ENCODE measurements around the gene DIRAS3.
"Not testable (repeated sequence)": the region's sequence is repeated elsewhere in the genome, so short reads cannot be mapped to it uniquely, and the experiment has no call there.

The DIRAS3 gene

DNA sequence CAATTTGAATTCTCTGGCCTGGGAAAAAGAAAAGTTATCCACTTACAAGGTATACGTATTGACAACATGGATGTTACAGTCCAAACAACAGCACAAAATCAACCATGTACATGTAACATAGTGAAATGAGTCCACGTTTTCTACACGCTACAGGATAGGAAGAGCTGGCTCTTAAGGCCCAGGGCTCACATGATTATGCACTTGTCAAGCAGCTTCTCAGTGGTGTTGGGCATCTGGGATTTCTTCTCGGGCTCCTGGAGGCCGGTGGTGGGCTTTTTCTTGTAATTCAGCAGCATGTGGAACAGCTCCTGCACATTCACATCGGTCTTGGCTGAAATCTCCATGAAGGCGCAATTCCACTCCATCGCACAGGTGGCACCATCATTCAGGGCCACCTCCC, 4.0 kb downstream of the DIRAS3 start:
- H3K9me3 Mint-ChIP-seq (ENCODE audit: low read depth), result no peaks in the 10 kb centered on the region
- no peak overlapping the region for H3K4me3 Mint-ChIP-seq
- no peaks in the 10 kb centered on the region for H3K36me3 Mint-ChIP-seq
- H3K27me3 Mint-ChIP-seq, result peaks cover 17% of the 10 kb centered on the region
- H3K4me1 Mint-ChIP-seq (ENCODE audit: low read depth), result peaks cover 4% of the 10 kb centered on the region
- H3K27ac Mint-ChIP-seq, result no peak overlapping the region

DNA sequence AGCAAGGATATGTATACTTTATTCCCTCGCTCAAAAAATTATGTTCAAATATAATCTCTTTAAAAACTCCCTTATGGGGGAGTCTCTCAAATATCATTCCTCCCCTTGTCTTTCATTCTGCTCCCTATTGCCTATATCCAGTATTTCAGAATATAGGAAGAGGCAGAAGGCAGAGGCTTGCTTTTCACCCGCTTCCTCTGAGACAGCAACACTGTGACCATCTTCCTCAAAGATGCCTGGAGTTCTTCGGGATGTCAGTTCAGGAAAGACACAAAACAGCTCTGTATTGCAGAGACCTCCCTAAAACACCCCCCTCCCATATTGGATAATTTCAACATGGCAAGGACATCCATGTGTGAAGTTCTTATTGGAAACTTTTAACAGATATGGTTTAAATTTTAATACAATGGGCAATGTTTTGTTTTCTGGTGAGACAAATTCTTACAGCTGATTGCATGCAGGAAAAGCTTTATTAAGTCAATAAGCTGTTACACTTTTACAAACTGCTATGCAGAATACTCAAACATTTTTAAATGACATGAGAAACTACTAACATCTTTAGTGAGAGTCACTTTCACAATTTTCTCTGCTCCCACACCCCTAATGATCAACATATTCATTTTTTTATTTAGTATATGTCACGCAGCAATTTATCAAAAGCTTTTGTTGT, 4.8 kb downstream of the DIRAS3 start:
- Mint-ChIP-seq H3K27me3 (peaks cover 17% of the 10 kb centered on the region), H3K36me3 (no peaks in the 10 kb centered on the region)

DNA sequence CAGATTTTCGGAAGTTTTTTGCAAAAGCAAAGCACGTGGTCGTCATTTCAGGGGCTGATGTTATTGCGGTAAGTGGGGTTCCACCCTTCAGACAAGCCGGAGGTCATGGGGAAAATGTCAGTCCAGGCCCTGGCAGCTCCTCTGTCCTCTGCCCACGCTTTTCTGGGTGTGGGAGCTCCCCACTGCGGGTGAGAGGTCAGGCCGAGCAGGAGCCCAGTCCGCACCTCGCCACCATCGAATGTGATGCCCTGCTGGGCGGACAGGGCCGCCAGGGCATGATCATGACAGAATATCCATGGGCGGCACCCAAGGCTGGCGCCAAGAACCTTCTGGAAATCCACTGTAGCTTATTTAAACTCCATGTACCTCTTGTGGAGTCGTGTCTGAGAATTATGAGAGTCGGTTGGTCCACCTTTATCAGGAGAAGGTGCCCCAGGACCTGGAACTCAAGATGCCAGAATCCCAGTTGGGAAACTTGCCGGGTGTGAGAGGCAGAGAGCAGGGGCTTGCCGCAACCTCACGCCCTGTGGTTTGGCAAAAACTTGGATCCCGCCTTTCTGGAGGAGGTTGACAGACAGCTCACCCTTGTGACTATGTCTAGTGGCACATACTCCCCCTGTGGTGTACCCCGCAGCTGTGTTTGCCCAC, 6.9 kb downstream of the DIRAS3 start:
- peaks cover 6% of the 10 kb centered on the region for H3K9me3 Mint-ChIP-seq (ENCODE audit: low read depth)

More for the DNA sequence above, 4.8 kb downstream of the DIRAS3 start:
- no peak overlapping the region for H3K27ac Mint-ChIP-seq
- no peaks in the 10 kb centered on the region for H3K9me3 Mint-ChIP-seq (ENCODE audit: low read depth)
- peaks cover 4% of the 10 kb centered on the region for H3K4me1 Mint-ChIP-seq (ENCODE audit: low read depth)
- H3K4me3 Mint-ChIP-seq, result no peak overlapping the region

DNA sequence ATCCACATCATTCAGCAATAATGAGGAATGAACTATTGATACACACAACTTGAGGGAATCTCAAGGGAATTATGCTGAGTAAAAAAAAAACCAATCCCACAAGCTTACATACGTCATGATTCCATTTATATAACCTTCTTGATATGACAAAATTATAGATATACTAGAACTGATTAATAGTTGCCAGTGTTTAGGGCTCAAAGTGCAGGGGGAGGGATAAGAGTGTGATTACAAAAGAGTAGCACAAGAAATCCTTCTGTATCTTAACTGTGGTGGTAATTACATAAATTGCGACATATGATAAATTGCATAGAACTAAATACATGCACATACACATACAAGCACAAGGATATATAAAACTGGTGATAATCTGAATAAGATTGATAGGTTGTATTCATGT, 13.5 kb downstream of the DIRAS3 start:
- no peak overlapping the region for H3K4me3 Mint-ChIP-seq
- H3K9me3 Mint-ChIP-seq (ENCODE audit: low read depth), result peaks cover 15% of the 10 kb centered on the region
- H3K27ac Mint-ChIP-seq, result no peak overlapping the region
- no peaks in the 10 kb centered on the region for H3K36me3 Mint-ChIP-seq
- H3K4me1 Mint-ChIP-seq (ENCODE audit: low read depth), result no peaks in the 10 kb centered on the region
- H3K27me3 Mint-ChIP-seq, result peaks cover 7% of the 10 kb centered on the region

More for the DNA sequence above, 6.9 kb downstream of the DIRAS3 start:
- Mint-ChIP-seq H3K27me3 (peaks cover 13% of the 10 kb centered on the region), H3K27ac (no peak overlapping the region), H3K36me3 (no peaks in the 10 kb centered on the region), H3K4me1 (ENCODE audit: low read depth) (peaks cover 1% of the 10 kb centered on the region), H3K4me3 (no peak overlapping the region)

DNA sequence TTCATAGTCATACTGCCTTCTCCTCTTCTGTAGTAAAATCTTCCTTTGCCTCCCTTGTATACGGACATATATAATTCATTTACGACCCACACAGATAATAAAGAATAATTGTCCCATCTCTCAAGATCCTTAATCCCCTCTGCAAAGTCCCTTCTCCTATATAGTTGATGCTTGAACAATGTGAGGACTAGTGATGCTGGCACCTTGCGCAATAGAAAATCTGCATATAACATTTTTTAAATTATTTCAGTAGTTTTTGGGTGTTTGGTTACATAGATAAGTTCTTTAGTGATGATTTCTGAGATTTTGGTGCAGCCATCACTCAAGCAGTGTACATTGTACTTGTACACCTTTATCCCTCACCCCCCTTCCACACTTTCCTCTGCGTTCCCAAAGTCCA, 21.0 kb downstream of the DIRAS3 start:
- H3K27me3 Mint-ChIP-seq, result peaks cover 2% of the 10 kb centered on the region
- H3K27ac Mint-ChIP-seq, result no peak overlapping the region
- no peaks in the 10 kb centered on the region for H3K4me1 Mint-ChIP-seq (ENCODE audit: low read depth)
- no peak overlapping the region for H3K4me3 Mint-ChIP-seq
- no peaks in the 10 kb centered on the region for H3K36me3 Mint-ChIP-seq
- no peaks in the 10 kb centered on the region for H3K9me3 Mint-ChIP-seq (ENCODE audit: low read depth)

DNA sequence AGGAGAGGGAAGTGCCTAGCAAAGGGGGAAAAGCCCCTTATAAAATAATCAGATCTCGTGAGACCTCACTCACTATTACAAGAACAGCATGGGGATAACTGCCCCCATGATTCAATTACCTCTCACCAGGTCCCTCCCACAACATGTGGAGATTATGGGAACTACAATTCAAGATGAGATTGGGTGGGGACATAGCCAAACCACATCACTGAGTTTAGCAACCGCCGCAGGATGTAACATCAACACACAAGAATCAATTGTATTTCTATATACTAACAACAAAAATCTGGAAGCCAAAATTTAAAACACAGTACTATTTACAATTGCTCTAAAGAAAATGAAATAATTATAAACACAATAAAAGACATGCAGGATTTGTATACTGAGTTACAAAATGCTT, 21.9 kb downstream of the DIRAS3 start:
- no peaks in the 10 kb centered on the region for H3K9me3 Mint-ChIP-seq (ENCODE audit: low read depth)
- H3K4me3 Mint-ChIP-seq, result no peak overlapping the region
- H3K27me3 Mint-ChIP-seq, result peaks cover 2% of the 10 kb centered on the region
- no peak overlapping the region for H3K27ac Mint-ChIP-seq
- H3K36me3 Mint-ChIP-seq, result no peaks in the 10 kb centered on the region
- H3K4me1 Mint-ChIP-seq (ENCODE audit: low read depth), result no peaks in the 10 kb centered on the region

DNA sequence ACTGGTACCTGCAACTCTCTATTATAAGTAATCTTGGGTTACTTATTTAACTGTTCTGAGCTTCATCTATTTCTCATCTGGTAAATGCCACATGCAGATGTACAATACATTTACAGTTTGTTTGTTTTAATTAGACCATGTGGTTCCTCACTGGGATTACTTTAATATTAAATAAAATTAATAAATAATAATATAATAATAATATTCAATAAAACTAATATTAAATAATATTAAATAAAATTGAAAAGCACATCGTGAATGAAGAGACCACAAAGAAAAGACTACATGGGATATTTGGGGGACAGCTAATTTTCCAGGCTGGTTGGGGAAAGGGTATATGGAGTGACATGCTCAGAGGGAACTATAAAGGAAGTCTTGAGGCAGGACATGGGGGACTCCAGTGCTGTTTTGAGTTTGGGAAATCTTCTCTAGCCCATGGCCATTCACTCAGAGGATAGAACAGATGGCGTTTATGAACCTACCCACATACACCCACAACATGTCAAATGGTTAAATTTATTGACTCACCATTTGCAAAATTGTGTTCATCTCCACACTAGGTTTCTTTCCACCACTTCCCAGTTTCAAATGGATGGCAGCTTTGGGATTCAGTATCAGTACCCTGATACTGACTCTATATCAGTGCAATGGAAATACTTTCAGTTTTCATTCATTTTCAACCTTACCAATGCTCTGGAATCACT, 25.6 kb downstream of the DIRAS3 start:
- Mint-ChIP-seq H3K9me3 (ENCODE audit: low read depth) (no peaks in the 10 kb centered on the region), H3K27me3 (peaks cover 4% of the 10 kb centered on the region), H3K27ac (no peak overlapping the region), H3K4me3 (no peak overlapping the region), H3K4me1 (ENCODE audit: low read depth) (no peaks in the 10 kb centered on the region), H3K36me3 (no peaks in the 10 kb centered on the region)

DNA sequence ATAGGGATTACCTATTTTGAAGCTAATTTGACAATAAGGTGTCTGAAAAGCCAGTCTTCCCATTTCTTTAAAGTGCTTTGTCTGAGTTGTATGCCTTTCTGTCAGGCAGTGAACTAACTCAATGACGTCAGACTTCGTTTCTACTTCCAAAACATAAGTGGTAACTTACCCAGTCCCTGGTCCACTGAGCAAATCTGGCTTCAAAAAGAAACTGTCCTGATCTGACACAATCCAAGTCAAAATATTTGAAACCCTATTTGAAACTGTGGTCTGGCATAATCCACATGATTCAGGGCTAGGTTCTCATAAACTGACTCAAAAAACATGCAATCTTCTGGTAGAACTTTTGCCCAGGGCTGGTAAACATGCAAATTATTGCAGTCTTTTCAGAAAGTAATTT, 34.0 kb downstream of the DIRAS3 start:
- peaks cover 2% of the 10 kb centered on the region for H3K36me3 Mint-ChIP-seq
- no peaks in the 10 kb centered on the region for H3K9me3 Mint-ChIP-seq (ENCODE audit: low read depth)
- H3K27ac Mint-ChIP-seq, result no peak overlapping the region
- no peaks in the 10 kb centered on the region for H3K4me1 Mint-ChIP-seq (ENCODE audit: low read depth)
- no peak overlapping the region for H3K4me3 Mint-ChIP-seq
- peaks cover 7% of the 10 kb centered on the region for H3K27me3 Mint-ChIP-seq

DNA sequence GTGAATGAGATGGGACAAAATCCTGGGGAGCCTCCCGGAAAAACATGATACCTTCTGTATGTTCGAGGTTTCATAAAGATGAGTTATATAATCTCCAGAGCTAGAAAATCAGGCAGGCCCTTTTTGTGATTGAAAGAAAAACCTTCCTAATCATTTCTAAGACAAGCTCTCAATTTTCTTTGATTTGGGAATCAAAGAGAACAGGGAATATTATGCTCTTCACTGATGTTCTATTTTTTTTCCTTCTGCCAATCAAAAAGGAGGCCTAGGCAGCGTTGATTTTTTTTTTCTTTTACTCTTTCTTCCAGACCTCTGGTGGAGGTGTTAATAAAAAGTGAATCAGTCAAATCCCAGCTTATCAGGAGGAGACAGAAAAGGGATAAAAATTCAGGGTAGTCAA, 34.5 kb downstream of the DIRAS3 start:
- Mint-ChIP-seq H3K4me3 (no peak overlapping the region), H3K9me3 (ENCODE audit: low read depth) (no peaks in the 10 kb centered on the region)

DNA sequence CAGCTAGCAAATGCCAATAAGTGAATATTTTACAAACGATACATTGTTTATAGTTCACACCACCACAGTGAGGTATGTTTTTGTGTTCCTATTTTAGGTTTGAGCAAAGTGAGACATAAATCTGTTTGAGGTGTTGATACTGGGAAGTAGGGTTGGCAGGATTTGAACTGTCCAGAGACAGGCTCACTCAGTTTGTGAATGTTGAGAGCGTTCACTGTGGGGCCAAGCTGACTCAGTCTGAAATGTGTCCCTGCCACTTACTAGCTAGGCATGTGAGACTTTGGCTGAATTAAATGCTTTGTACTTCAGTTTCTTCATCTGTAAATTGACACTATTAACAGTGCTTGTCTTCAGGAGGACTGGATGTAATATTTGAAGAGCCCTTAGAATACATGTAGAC, 35.1 kb downstream of the DIRAS3 start:
- H3K4me1 Mint-ChIP-seq (ENCODE audit: low read depth), result no peaks in the 10 kb centered on the region
- peaks cover 2% of the 10 kb centered on the region for H3K36me3 Mint-ChIP-seq
- H3K9me3 Mint-ChIP-seq (ENCODE audit: low read depth), result no peaks in the 10 kb centered on the region

More for the DNA sequence above, 34.5 kb downstream of the DIRAS3 start:
- peaks cover 8% of the 10 kb centered on the region for H3K27me3 Mint-ChIP-seq
- H3K4me1 Mint-ChIP-seq (ENCODE audit: low read depth), result no peaks in the 10 kb centered on the region
- peaks cover 2% of the 10 kb centered on the region for H3K36me3 Mint-ChIP-seq
- H3K27ac Mint-ChIP-seq, result no peak overlapping the region

DNA sequence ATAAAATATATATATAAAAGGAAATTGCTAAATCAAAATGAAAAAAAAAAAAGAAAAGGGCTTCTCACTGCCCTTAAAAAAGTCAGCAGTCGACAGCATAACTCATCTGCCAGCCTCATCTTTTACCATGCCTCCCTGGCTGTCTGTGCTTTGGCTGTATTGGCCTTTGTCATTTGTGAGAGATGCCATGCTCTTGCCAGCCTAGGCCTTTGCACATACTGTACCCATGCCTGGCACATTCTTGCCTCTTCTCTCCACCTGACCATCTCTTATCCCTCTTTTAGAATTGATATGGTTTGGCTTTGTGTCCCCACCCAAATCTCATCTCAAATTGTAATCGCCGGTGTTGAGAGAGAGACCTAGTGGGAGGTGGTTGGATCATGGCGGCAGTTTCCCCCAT, 37.1 kb downstream of the DIRAS3 start:
- H3K27ac Mint-ChIP-seq, result no peak overlapping the region
- H3K36me3 Mint-ChIP-seq, result peaks cover 2% of the 10 kb centered on the region
- no peaks in the 10 kb centered on the region for H3K9me3 Mint-ChIP-seq (ENCODE audit: low read depth)
- no peak overlapping the region for H3K4me3 Mint-ChIP-seq
- no peaks in the 10 kb centered on the region for H3K4me1 Mint-ChIP-seq (ENCODE audit: low read depth)
- peaks cover 10% of the 10 kb centered on the region for H3K27me3 Mint-ChIP-seq

More for the DNA sequence above, 35.1 kb downstream of the DIRAS3 start:
- Mint-ChIP-seq H3K4me3 (no peak overlapping the region), H3K27me3 (peaks cover 8% of the 10 kb centered on the region), H3K27ac (no peak overlapping the region)

DNA sequence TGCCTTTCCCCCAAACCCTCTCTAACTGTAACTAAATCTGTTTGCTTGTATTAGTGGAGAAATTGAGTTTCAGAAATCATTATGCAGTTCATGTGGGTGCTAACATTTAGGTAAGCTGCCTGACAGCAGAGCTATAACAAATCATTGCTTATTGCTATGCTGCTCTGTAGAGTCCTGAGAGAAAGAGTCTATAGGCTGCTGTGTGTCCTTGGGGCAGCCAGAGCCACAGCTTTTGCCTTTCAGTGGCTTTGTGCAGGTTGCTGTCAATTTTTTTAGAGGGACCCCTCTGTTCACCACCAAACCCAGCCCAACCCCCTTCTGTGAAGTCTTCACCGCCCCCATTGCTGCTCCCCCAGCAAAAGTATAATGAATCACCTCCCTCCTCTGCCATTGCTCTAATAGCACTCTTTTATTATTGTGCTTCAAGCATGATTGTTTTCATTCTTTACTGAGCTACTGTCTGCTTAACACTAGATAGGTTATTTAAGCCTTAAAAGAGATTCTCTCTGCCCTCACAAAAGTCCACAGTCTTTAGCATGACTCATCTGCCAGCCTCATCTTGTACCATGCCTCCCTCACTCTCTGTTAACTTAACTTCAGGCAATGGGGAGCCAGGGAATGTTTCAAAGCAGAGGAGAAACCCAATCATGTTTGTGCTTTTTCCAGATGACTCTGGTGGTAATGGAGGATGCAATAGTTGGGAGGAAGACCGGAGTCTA, 38.6 kb downstream of the DIRAS3 start:
- Mint-ChIP-seq H3K4me1 (ENCODE audit: low read depth) (no peaks in the 10 kb centered on the region), H3K27ac (no peak overlapping the region), H3K27me3 (peaks cover 10% of the 10 kb centered on the region)

DNA sequence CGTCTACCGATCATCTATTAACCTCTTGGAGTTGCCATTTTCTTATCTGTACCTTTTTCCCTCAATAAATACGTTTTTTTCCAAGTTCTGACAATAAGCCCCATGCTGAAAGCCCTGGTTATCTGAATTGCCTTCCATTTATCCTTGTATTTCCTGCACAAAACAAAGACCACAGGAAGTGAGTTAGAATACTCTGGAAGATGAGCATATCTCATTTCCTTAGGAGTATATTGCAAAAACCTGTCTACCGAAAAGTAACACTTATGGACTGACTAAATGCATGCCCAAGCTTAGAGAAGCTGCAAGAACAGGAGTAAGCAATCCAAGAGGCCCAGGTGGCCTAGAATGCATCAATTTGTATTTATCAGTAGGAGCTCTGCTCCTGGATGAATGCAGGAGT, 39.9 kb downstream of the DIRAS3 start:
- Mint-ChIP-seq H3K36me3 (peaks cover 2% of the 10 kb centered on the region), H3K27me3 (peaks cover 10% of the 10 kb centered on the region), H3K9me3 (ENCODE audit: low read depth) (no peaks in the 10 kb centered on the region), H3K4me3 (no peak overlapping the region), H3K4me1 (ENCODE audit: low read depth) (no peaks in the 10 kb centered on the region), H3K27ac (no peak overlapping the region)

More for the DNA sequence above, 38.6 kb downstream of the DIRAS3 start:
- Mint-ChIP-seq H3K9me3 (ENCODE audit: low read depth) (no peaks in the 10 kb centered on the region), H3K36me3 (peaks cover 2% of the 10 kb centered on the region), H3K4me3 (no peak overlapping the region)

DNA sequence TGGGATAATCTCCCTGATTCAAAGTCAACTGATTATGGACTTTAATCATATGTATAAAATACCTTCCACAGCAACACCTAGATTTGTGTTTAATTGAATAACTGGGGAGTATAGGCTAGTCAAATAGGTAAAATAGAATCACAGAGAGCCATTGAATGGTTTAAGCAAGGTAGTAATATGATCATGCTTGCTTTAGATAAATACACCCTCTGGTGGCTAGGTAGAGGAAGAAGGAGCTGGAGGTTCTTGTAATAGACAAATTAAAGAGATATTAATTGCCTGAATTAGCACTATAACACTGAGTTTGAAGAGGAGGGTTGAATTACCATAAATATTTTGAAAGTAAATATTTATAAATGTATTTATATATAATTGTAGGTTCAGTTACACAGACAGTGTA, 40.3 kb downstream of the DIRAS3 start:
- Mint-ChIP-seq H3K9me3 (ENCODE audit: low read depth) (no peaks in the 10 kb centered on the region), H3K27me3 (peaks cover 10% of the 10 kb centered on the region), H3K27ac (no peak overlapping the region), H3K4me1 (ENCODE audit: low read depth) (no peaks in the 10 kb centered on the region), H3K4me3 (no peak overlapping the region), H3K36me3 (peaks cover 2% of the 10 kb centered on the region)

DNA sequence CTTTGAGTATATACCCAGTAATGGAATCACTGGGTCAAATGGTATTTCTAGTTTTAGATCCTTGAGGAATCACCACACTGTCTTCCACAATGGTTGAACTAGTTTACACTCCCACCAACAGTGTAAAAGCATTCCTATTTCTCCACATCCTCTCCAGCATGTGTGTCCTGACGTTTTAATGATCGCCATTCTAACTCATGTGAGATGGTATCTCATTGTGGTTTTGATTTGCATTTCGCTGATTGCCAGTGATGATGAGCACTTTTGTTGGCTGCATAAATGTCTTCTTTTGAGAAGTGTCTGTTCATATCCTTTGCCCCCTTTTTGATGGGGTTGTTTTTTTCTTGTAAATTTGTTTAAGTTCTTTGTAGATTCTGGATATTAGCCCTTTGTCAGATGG, 46.8 kb downstream of the DIRAS3 start:
- not testable (repeated sequence) for H3K36me3 Mint-ChIP-seq; H3K27me3 Mint-ChIP-seq; H3K4me3 Mint-ChIP-seq; H3K27ac Mint-ChIP-seq; H3K9me3 Mint-ChIP-seq (ENCODE audit: low read depth); H3K4me1 Mint-ChIP-seq (ENCODE audit: low read depth)

All from activated naive CD8-positive, alpha-beta T cell (primary cell).